K562 (cell line): ENCODE data around the gene HOXD12. TPM values are rescaled to one million over a fixed set of nuclear protein-coding genes. Genes with fewer than 3 reads are reported as not detected.

Source experiments
- ATAC-seq: fragments of 200-7000 bp; cut with Tn5 transposase; 3 replicates; pipeline ENCODE4 v1.9.1; 2020; ENCODE audit warnings: moderate library complexity
- BruUV-seq: library from RNA; stranded (reverse); fragments of 400-500 nt; replicated peaks from 2 replicates; lab custom pipeline; 2021; lab: Mats Ljungman, UMichigan
- CTCF ChIA-PET: fragments of 300-600 bp; formaldehyde crosslinking; extraction: SDS; loops from one replicate; lab custom pipeline; 2021; ENCODE audit warnings: low intra/inter-chr PET ratio; lab: Yijun Ruan, JAX
- POLR2A ChIA-PET: fragments of 300-600, 350-650 bp; sonication (Branson Sonifier 250); formaldehyde crosslinking; extraction: SDS; loops from one replicate; lab custom pipeline; 2021; ENCODE audit warnings: antibody characterized with exemption, inconsistent platforms; lab: Yijun Ruan, JAX
- DNase-seq, 4 experiments: peaks; one replicate each; pipeline versions ENCODE4 v3.0.0 to v3.0.0-alpha.2; 2011 to 2018; ENCODE audit warnings: low spot score in 3 of 4, mixed read lengths in 3 of 4; ENCODE audit errors: extremely low read depth in 1 of 4
- FAIRE-seq: peaks from 2 replicates; lab custom pipeline; 2011; peaks lifted over from hg19 to GRCh38; lab: Jason Lieb, UNC
- H2AFZ ChIP-seq: 2 replicates; pipeline ENCODE4 v1.6.0; 2011; ENCODE audit warnings: low read depth, low read length, control low read depth, inconsistent platforms
- H3K27ac ChIP-seq: fragments of 200-600 bp; 3 replicates; pipeline ENCODE4 v1.8.0; 2011; ENCODE audit warnings: low read depth, mild to moderate bottlenecking, control low read depth, inconsistent platforms, low read length, moderate library complexity, mixed read lengths; ENCODE audit errors: extremely low read depth
- H3K27me3 ChIP-seq, 2 experiments: fragments of 300-600 bp in 1 of 2; 2 replicates in 1 of 2; 3 replicates in 1 of 2; pipeline versions ENCODE4 v1.6.0 to v1.8.0; 2011; ENCODE audit warnings: inconsistent platforms in 2 of 2, low read length in 2 of 2, mild to moderate bottlenecking in 1 of 2, mixed read lengths in 1 of 2, moderate library complexity in 1 of 2; ENCODE audit not compliant: control insufficient read depth in 2 of 2, insufficient read depth in 2 of 2
- H3K36me3 ChIP-seq: fragments of 300-600 bp; 3 replicates; pipeline ENCODE4 v1.8.0; 2011; ENCODE audit warnings: mild to moderate bottlenecking, low read length, inconsistent platforms; ENCODE audit not compliant: control insufficient read depth, insufficient read depth
- H3K4me1 ChIP-seq, 2 experiments: fragments of 200-600 bp in 1 of 2; replicated peaks in 1 of 2; 2 replicates in 1 of 2; 3 replicates in 1 of 2; pipeline versions ENCODE4 v1.5.1 to v1.8.0; 2011; ENCODE audit warnings: inconsistent platforms in 2 of 2, low read length in 2 of 2, mild to moderate bottlenecking in 1 of 2, mixed read lengths in 1 of 2, moderate library complexity in 1 of 2; ENCODE audit not compliant: control insufficient read depth in 2 of 2, insufficient read depth in 2 of 2
- H3K4me2 ChIP-seq: 2 replicates; pipeline ENCODE4 v1.6.1; 2011; ENCODE audit warnings: low read length, control low read depth, inconsistent platforms, mixed read lengths; ENCODE audit not compliant: insufficient read depth
- H3K4me3 ChIP-seq: fragments of 200-600 bp; sonication (generic), shearing (Covaris generic); 2 replicates; pipeline ENCODE4 v1.5.1; 2016; ENCODE audit warnings: control low read depth, inconsistent platforms
- H3K79me2 ChIP-seq: fragments of 200-600 bp; 3 replicates; pipeline ENCODE4 v1.8.0; 2011; ENCODE audit warnings: low read length, inconsistent platforms; ENCODE audit not compliant: control insufficient read depth, insufficient read depth
- H3K9ac ChIP-seq, 2 experiments: 2 replicates each; pipeline versions ENCODE4 v1.6.0 to v1.6.1; 2011; ENCODE audit warnings: low read depth in 2 of 2, low read length in 2 of 2, control low read depth in 1 of 2, inconsistent platforms in 1 of 2, mild to moderate bottlenecking in 1 of 2, mixed read lengths in 1 of 2; ENCODE audit not compliant: insufficient read depth in 1 of 2
- H3K9me1 ChIP-seq: one replicate; pipeline ENCODE4 v1.6.0; 2011; ENCODE audit warnings: inconsistent platforms, mild to moderate bottlenecking, low read length, moderate library complexity; ENCODE audit not compliant: control insufficient read depth, insufficient read depth
- H3K9me3 ChIP-seq: replicated peaks from 2 replicates; pipeline ENCODE4 v1.5.1; 2011; ENCODE audit warnings: low read depth, low read length, inconsistent platforms; ENCODE audit not compliant: control insufficient read depth, insufficient read depth
- H4K20me1 ChIP-seq: replicated peaks from 2 replicates; pipeline ENCODE4 v1.6.1; 2011; ENCODE audit warnings: low read length, inconsistent platforms, mixed read lengths; ENCODE audit not compliant: control insufficient read depth, insufficient read depth
- EZH2 ChIP-seq: IDR thresholded peaks from 2 replicates; pipeline ENCODE4 v1.6.1; 2012; ENCODE audit warnings: low read depth, mild to moderate bottlenecking, inconsistent platforms, low read length, borderline replicate concordance
- POLR2B ChIP-seq: fragments of 450-650 bp; IDR thresholded peaks from 2 replicates; pipeline ENCODE4 v1.6.1; 2018; ENCODE audit warnings: low read depth; ENCODE audit not compliant: partially characterized antibody
- RAD21 ChIP-seq, 2 experiments: fragments of 250-450 bp in 1 of 2; fragments of 450-650 bp in 1 of 2; sonication (Bioruptor Pico) in 1 of 2; formaldehyde crosslinking in 1 of 2; IDR thresholded peaks in 1 of 2; conservative IDR thresholded peaks in 1 of 2; 2 replicates each; pipeline versions ENCODE4 v1.4.0 to v1.8.0; 2020 to 2022; ENCODE audit warnings: mild to moderate bottlenecking in 2 of 2, moderate library complexity in 1 of 2
- SMC3 ChIP-seq: conservative IDR thresholded peaks from 2 replicates; pipeline ENCODE4 v1.6.1; 2011; ENCODE audit warnings: low read depth, low read length, improper control_type of control experiment; ENCODE audit not compliant: insufficient read depth
- ZNF57 ChIP-seq: fragments of 450-650 bp; formaldehyde crosslinking; IDR thresholded peaks from 2 replicates; pipeline ENCODE4 v1.4.0; 2020; ENCODE audit warnings: mild to moderate bottlenecking, moderate library complexity
- ZSCAN32 ChIP-seq: fragments of 450-650 bp; formaldehyde crosslinking; IDR thresholded peaks from 2 replicates; pipeline ENCODE4 v1.4.0; 2020; ENCODE audit warnings: mild to moderate bottlenecking, moderate library complexity
- WGBS: fragments of 100-300 bp; shearing (Covaris generic); methylation state at CpG from one replicate; pipeline ENCODE4 v1.1.6; 2016; ENCODE audit warnings: low coverage, mixed read lengths; ENCODE audit not compliant: insufficient coverage; ENCODE audit errors: missing lambda C conversion rate; 5-methylcytosine and 5-hydroxymethylcytosine counted together
- in situ Hi-C: fragments of 300-500 bp; cut with MboI; formaldehyde crosslinking; loops from 4 replicates; pipeline ENCODE4 v1.15.0; 2018; ENCODE audit warnings: inconsistent platforms, mixed read lengths
- intact Hi-C: fragments of 100-400 bp; cut with micrococcal nuclease; formaldehyde crosslinking; loops from 2 replicates; pipeline ENCODE4 v1.14.2; 2022
- polyA plus RNA-seq, 8 experiments: library from polyadenylated mRNA; depleted of rRNA in 4 of 8; stranded (reverse) in 5 of 8; unstranded in 3 of 8; fragments of >200 nt; fragmentation: Nextera tagmentation in 2 of 8; fragmentation: Illumina TruSeq in 1 of 8; extraction: Ambion mirVana in 2 of 8; extraction: Trizol in 1 of 8; gene quantifications; 2 replicates each; pipeline versions ENCODE4 v1.2.1 to v1.2.3, GENCODE V29; 2011 to 2014; ENCODE audit warnings: inconsistent platforms in 1 of 8, missing spikeins in 1 of 8
- total RNA-seq, 7 experiments: library from RNA; depleted of rRNA in 6 of 7; stranded (reverse); fragments of >200 nt in 6 of 7; fragmentation: Illumina TruSeq in 2 of 7; extraction: Trizol in 2 of 7; gene quantifications; 2 replicates each; pipeline versions ENCODE4 v1.2.1 to v1.2.3, GENCODE V29; 2011 to 2021; ENCODE audit warnings: low replicate concordance in 1 of 7
- TF ChIP-seq, protein P1 (sequence below), 3 experiments: IDR thresholded peaks in 2 of 3; conservative IDR thresholded peaks in 1 of 3; 2 replicates each; pipeline ENCODE4 v1.5.1; 2011 to 2012; ENCODE audit warnings: low read length in 3 of 3, mild to moderate bottlenecking in 3 of 3, control low read depth in 2 of 3, improper control_type of control experiment in 1 of 3, inconsistent platforms in 1 of 3, low read depth in 1 of 3, mixed read lengths in 1 of 3, moderate library complexity in 1 of 3; ENCODE audit not compliant: insufficient read depth in 2 of 3
- TF ChIP-seq, protein P2 (sequence below): fragments of 450-650 bp; IDR thresholded peaks from 2 replicates; pipeline ENCODE4 v1.7.0; 2016; ENCODE audit warnings: borderline replicate concordance

Gene HOXD12
- total and polyA plus RNA-seq, 9 of the 15 experiments (the other 6 are each of a cell fraction or from before 2014, with no cell fraction given): not detected

DNA sequence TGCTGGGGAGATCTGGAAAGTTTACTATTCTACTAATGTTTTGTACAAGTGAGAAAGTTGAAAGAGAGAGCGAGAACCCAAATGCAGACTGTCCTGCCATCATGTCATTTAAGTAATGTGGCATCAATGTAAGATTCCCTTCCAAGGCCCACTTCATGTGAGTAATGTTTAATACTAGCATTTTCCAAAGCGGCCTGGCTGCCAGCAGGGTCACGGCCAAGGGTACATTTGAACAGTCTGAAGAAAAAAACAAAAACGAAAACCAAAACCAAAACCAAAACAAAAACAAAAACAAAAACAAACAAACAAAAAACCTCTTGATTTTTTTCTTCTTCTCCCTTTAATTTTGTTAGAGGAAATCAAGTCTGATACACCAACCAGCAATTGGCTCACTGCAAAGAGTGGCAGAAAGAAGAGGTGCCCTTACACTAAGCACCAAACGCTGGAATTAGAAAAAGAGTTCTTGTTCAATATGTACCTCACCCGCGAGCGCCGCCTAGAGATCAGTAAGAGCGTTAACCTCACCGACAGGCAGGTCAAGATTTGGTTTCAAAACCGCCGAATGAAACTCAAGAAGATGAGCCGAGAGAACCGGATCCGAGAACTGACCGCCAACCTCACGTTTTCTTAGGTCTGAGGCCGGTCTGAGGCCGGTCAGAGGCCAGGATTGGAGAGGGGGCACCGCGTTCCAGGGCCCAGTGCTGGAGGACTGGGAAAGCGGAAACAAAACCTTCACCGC lies 19.2 kb downstream of the HOXD12 start:
- Histone ChIP-seq H3K9me1 (no peaks in the 10 kb centered on the region), H3K79me2 (no peaks in the 10 kb centered on the region), H3K4me1 (peaks cover 0 to 32% of the 10 kb centered on the region in 2 experiments; a peak in 2 of 5 replicates), H2AFZ (no peak overlapping the region), H3K4me3 (no peak overlapping the region), H3K36me3 (no peaks in the 10 kb centered on the region), H3K4me2 (no peak overlapping the region), H3K27ac (no peak overlapping the region), H3K9me3 (no peaks in the 10 kb centered on the region), H4K20me1 (no peaks in the 10 kb centered on the region; the same call in 1 of the 2 replicates), H3K27me3 (peaks cover 84% of the 10 kb centered on the region in 2 experiments), H3K9ac (no peak overlapping the region)
- 8% methylated on average over 24 of the region's 24 CpGs for WGBS
- intact Hi-C loops (no loop called here), in situ Hi-C loops (no loop called here)
- DNase-seq (peak; percentile 60 to 75 (median 72)), FAIRE-seq (peak; percentile 70), ATAC-seq (peak; percentile 66)
- BruUV-seq: no TSS peak
- CTCF ChIA-PET: interaction anchor here (0.5 to 1.1 kb wide), 2 partner anchors 753 to 1098 kb away, joined by 4 to 5 read pairs; no protein-coding TSS in a partner anchor
- no peak for TF ChIP-seq ZSCAN32 (CRISPR knock-in tag)
- TF ChIP-seq RAD21 (CRISPR knock-in tag; conservative IDR thresholded peaks at IDR 0.05 in 1 of 2, IDR thresholded peaks at IDR 0.05 in 1 of 2): peak in 1 of 2 experiments; percentile 25; a peak in 2 of 4 replicates
- TF ChIP-seq, protein P1, sequence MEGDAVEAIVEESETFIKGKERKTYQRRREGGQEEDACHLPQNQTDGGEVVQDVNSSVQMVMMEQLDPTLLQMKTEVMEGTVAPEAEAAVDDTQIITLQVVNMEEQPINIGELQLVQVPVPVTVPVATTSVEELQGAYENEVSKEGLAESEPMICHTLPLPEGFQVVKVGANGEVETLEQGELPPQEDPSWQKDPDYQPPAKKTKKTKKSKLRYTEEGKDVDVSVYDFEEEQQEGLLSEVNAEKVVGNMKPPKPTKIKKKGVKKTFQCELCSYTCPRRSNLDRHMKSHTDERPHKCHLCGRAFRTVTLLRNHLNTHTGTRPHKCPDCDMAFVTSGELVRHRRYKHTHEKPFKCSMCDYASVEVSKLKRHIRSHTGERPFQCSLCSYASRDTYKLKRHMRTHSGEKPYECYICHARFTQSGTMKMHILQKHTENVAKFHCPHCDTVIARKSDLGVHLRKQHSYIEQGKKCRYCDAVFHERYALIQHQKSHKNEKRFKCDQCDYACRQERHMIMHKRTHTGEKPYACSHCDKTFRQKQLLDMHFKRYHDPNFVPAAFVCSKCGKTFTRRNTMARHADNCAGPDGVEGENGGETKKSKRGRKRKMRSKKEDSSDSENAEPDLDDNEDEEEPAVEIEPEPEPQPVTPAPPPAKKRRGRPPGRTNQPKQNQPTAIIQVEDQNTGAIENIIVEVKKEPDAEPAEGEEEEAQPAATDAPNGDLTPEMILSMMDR (IDR thresholded peaks at IDR 0.05 in 2 of 3, conservative IDR thresholded peaks at IDR 0.05 in 1 of 3; ENCODE audit: insufficient read depth in 2 of 3, low read depth in 1 of 3, low read length in 3 of 3): peak; percentile 67 to 82 (median 72)
- TF ChIP-seq SMC3: 0 out of 2 replicates have a peak, but pooled peaks have one; percentile 23
- TF ChIP-seq ZNF57 (CRISPR knock-in tag): no peak
- TF ChIP-seq, protein P2, sequence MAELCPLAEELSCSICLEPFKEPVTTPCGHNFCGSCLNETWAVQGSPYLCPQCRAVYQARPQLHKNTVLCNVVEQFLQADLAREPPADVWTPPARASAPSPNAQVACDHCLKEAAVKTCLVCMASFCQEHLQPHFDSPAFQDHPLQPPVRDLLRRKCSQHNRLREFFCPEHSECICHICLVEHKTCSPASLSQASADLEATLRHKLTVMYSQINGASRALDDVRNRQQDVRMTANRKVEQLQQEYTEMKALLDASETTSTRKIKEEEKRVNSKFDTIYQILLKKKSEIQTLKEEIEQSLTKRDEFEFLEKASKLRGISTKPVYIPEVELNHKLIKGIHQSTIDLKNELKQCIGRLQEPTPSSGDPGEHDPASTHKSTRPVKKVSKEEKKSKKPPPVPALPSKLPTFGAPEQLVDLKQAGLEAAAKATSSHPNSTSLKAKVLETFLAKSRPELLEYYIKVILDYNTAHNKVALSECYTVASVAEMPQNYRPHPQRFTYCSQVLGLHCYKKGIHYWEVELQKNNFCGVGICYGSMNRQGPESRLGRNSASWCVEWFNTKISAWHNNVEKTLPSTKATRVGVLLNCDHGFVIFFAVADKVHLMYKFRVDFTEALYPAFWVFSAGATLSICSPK: no peak
- no peak for TF ChIP-seq POLR2B
- peak; percentile 82; the same call in 1 of the 2 replicates for TF ChIP-seq EZH2
- POLR2A ChIA-PET: no interaction called here
